K562 (cell line): ENCODE results near the gene SCN4A. TPM values are rescaled to one million over a fixed set of nuclear protein-coding genes. Genes with fewer than 3 reads are reported as not detected.

Experiments used
- ATAC-seq: fragments of 200-7000 bp; cut with Tn5 transposase; 3 replicates; pipeline ENCODE4 v1.9.1; 2020; ENCODE audit warnings: moderate library complexity
- BruUV-seq: library from RNA; stranded (reverse); fragments of 400-500 nt; replicated peaks from 2 replicates; lab custom pipeline; 2021; lab: Mats Ljungman, UMichigan
- CTCF ChIA-PET: fragments of 300-600 bp; formaldehyde crosslinking; extraction: SDS; loops from one replicate; lab custom pipeline; 2021; ENCODE audit warnings: low intra/inter-chr PET ratio; lab: Yijun Ruan, JAX
- POLR2A ChIA-PET: fragments of 300-600, 350-650 bp; sonication (Branson Sonifier 250); formaldehyde crosslinking; extraction: SDS; loops from one replicate; lab custom pipeline; 2021; ENCODE audit warnings: antibody characterized with exemption, inconsistent platforms; lab: Yijun Ruan, JAX
- DNase-seq, 4 experiments: peaks; one replicate each; pipeline versions ENCODE4 v3.0.0 to v3.0.0-alpha.2; 2011 to 2018; ENCODE audit warnings: low spot score in 3 of 4, mixed read lengths in 3 of 4; ENCODE audit errors: extremely low read depth in 1 of 4
- FAIRE-seq: peaks from 2 replicates; lab custom pipeline; 2011; peaks lifted over from hg19 to GRCh38; lab: Jason Lieb, UNC
- H2AFZ ChIP-seq: 2 replicates; pipeline ENCODE4 v1.6.0; 2011; ENCODE audit warnings: low read depth, low read length, control low read depth, inconsistent platforms
- H3K27ac ChIP-seq: fragments of 200-600 bp; 3 replicates; pipeline ENCODE4 v1.8.0; 2011; ENCODE audit warnings: low read depth, mild to moderate bottlenecking, control low read depth, inconsistent platforms, low read length, moderate library complexity, mixed read lengths; ENCODE audit errors: extremely low read depth
- H3K27me3 ChIP-seq, 2 experiments: fragments of 300-600 bp in 1 of 2; 2 replicates in 1 of 2; 3 replicates in 1 of 2; pipeline versions ENCODE4 v1.6.0 to v1.8.0; 2011; ENCODE audit warnings: inconsistent platforms in 2 of 2, low read length in 2 of 2, mild to moderate bottlenecking in 1 of 2, mixed read lengths in 1 of 2, moderate library complexity in 1 of 2; ENCODE audit not compliant: control insufficient read depth in 2 of 2, insufficient read depth in 2 of 2
- H3K36me3 ChIP-seq: fragments of 300-600 bp; 3 replicates; pipeline ENCODE4 v1.8.0; 2011; ENCODE audit warnings: mild to moderate bottlenecking, low read length, inconsistent platforms; ENCODE audit not compliant: control insufficient read depth, insufficient read depth
- H3K4me1 ChIP-seq, 2 experiments: fragments of 200-600 bp in 1 of 2; replicated peaks in 1 of 2; 2 replicates in 1 of 2; 3 replicates in 1 of 2; pipeline versions ENCODE4 v1.5.1 to v1.8.0; 2011; ENCODE audit warnings: inconsistent platforms in 2 of 2, low read length in 2 of 2, mild to moderate bottlenecking in 1 of 2, mixed read lengths in 1 of 2, moderate library complexity in 1 of 2; ENCODE audit not compliant: control insufficient read depth in 2 of 2, insufficient read depth in 2 of 2
- H3K4me2 ChIP-seq: 2 replicates; pipeline ENCODE4 v1.6.1; 2011; ENCODE audit warnings: low read length, control low read depth, inconsistent platforms, mixed read lengths; ENCODE audit not compliant: insufficient read depth
- H3K4me3 ChIP-seq: fragments of 200-600 bp; sonication (generic), shearing (Covaris generic); 2 replicates; pipeline ENCODE4 v1.5.1; 2016; ENCODE audit warnings: control low read depth, inconsistent platforms
- H3K79me2 ChIP-seq: fragments of 200-600 bp; 3 replicates; pipeline ENCODE4 v1.8.0; 2011; ENCODE audit warnings: low read length, inconsistent platforms; ENCODE audit not compliant: control insufficient read depth, insufficient read depth
- H3K9ac ChIP-seq, 2 experiments: 2 replicates each; pipeline versions ENCODE4 v1.6.0 to v1.6.1; 2011; ENCODE audit warnings: low read depth in 2 of 2, low read length in 2 of 2, control low read depth in 1 of 2, inconsistent platforms in 1 of 2, mild to moderate bottlenecking in 1 of 2, mixed read lengths in 1 of 2; ENCODE audit not compliant: insufficient read depth in 1 of 2
- H3K9me1 ChIP-seq: one replicate; pipeline ENCODE4 v1.6.0; 2011; ENCODE audit warnings: inconsistent platforms, mild to moderate bottlenecking, low read length, moderate library complexity; ENCODE audit not compliant: control insufficient read depth, insufficient read depth
- H3K9me3 ChIP-seq: replicated peaks from 2 replicates; pipeline ENCODE4 v1.5.1; 2011; ENCODE audit warnings: low read depth, low read length, inconsistent platforms; ENCODE audit not compliant: control insufficient read depth, insufficient read depth
- H4K20me1 ChIP-seq: replicated peaks from 2 replicates; pipeline ENCODE4 v1.6.1; 2011; ENCODE audit warnings: low read length, inconsistent platforms, mixed read lengths; ENCODE audit not compliant: control insufficient read depth, insufficient read depth
- CCNT2 ChIP-seq: IDR thresholded peaks from 2 replicates; pipeline ENCODE4 v1.6.1; 2011; ENCODE audit warnings: borderline replicate concordance, low read depth, mild to moderate bottlenecking, moderate library complexity, mixed read lengths, low read length; ENCODE audit not compliant: insufficient read length; ENCODE audit errors: extremely low read depth
- POLR2G ChIP-seq: fragments of 200-400 bp; formaldehyde crosslinking; IDR thresholded peaks from 2 replicates; pipeline ENCODE4 v1.6.1; 2017; ENCODE audit warnings: low read depth, mild to moderate bottlenecking, antibody characterized with exemption, low read length, moderate library complexity
- RBFOX2 ChIP-seq: fragments of 200-400 bp; formaldehyde crosslinking; IDR thresholded peaks from 2 replicates; pipeline ENCODE4 v1.6.1; 2017; ENCODE audit warnings: low read depth, mild to moderate bottlenecking, low read length, moderate library complexity
- SIRT6 ChIP-seq: IDR thresholded peaks from one replicate; pipeline ENCODE4 v1.6.1; 2012; ENCODE audit warnings: low read depth, mild to moderate bottlenecking, control low read depth, inconsistent platforms, low read length, moderate library complexity
- WGBS: fragments of 100-300 bp; shearing (Covaris generic); methylation state at CpG from one replicate; pipeline ENCODE4 v1.1.6; 2016; ENCODE audit warnings: low coverage, mixed read lengths; ENCODE audit not compliant: insufficient coverage; ENCODE audit errors: missing lambda C conversion rate; 5-methylcytosine and 5-hydroxymethylcytosine counted together
- in situ Hi-C: fragments of 300-500 bp; cut with MboI; formaldehyde crosslinking; loops from 4 replicates; pipeline ENCODE4 v1.15.0; 2018; ENCODE audit warnings: inconsistent platforms, mixed read lengths
- intact Hi-C: fragments of 100-400 bp; cut with micrococcal nuclease; formaldehyde crosslinking; loops from 2 replicates; pipeline ENCODE4 v1.14.2; 2022
- polyA plus RNA-seq, 8 experiments: library from polyadenylated mRNA; depleted of rRNA in 4 of 8; stranded (reverse) in 5 of 8; unstranded in 3 of 8; fragments of >200 nt; fragmentation: Nextera tagmentation in 2 of 8; fragmentation: Illumina TruSeq in 1 of 8; extraction: Ambion mirVana in 2 of 8; extraction: Trizol in 1 of 8; gene quantifications; 2 replicates each; pipeline versions ENCODE4 v1.2.1 to v1.2.3, GENCODE V29; 2011 to 2014; ENCODE audit warnings: inconsistent platforms in 1 of 8, missing spikeins in 1 of 8
- total RNA-seq, 7 experiments: library from RNA; depleted of rRNA in 6 of 7; stranded (reverse); fragments of >200 nt in 6 of 7; fragmentation: Illumina TruSeq in 2 of 7; extraction: Trizol in 2 of 7; gene quantifications; 2 replicates each; pipeline versions ENCODE4 v1.2.1 to v1.2.3, GENCODE V29; 2011 to 2021; ENCODE audit warnings: low replicate concordance in 1 of 7
- TF ChIP-seq, protein P1 (sequence below), 2 experiments: fragments of 450-650 bp; IDR thresholded peaks; 2 replicates each; pipeline ENCODE4 v1.6.1; 2016
- TF ChIP-seq, protein P2 (sequence below), 2 experiments: fragments of 150-350 bp in 1 of 2; IDR thresholded peaks; 2 replicates each; pipeline ENCODE4 v1.6.1; 2012 to 2016; ENCODE audit warnings: low read depth in 2 of 2, low read length in 2 of 2, mild to moderate bottlenecking in 1 of 2, moderate library complexity in 1 of 2

The SCN4A gene
- total and polyA plus RNA-seq, 9 of the 15 experiments (the other 6 are each of a cell fraction or from before 2014, with no cell fraction given) = 0.29 to 2.6 (median 1.4) TPM

DNA sequence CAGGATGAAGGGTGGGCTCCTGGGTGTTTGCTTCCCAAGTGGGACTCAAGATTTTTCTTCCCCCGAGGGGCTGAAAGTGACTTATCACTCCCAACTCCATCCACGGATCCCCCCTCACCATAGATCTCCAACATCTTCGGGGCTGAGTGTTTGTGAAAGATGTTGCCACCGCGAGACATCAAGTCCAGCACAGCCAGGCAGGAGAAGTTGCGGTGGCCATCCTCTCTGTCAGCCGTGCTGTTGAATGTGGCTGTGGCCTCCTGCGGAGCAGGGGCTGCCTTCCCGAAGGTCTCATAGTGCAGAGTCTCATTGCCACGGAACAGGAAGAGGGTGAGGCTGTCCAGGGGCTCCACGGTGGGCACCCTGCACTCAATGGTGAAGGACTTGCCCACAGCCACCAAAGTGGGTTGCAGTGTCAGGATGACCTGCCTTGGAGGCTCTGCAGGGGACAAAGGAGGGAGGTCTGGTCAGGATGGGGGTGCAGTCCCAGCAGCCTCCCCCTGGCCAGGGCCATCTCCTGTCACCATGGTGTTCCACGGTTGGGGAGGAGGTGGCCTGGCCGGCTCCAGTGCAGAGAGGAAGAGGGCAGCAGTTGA is 30.9 kb upstream of the SCN4A start:
- Histone ChIP-seq H3K4me3 (no peak overlapping the region), H3K27ac (no peak overlapping the region), H4K20me1 (no peaks in the 10 kb centered on the region), H3K9ac (peak overlapping the region in 1 of 2 experiments; percentile 64; a peak in 2 of 4 replicates), H3K9me1 (no peaks in the 10 kb centered on the region), H3K9me3 (no peaks in the 10 kb centered on the region), H3K79me2 (peaks cover 22% of the 10 kb centered on the region), H3K4me2 (no peak overlapping the region), H3K4me1 (peaks cover 19 to 75% of the 10 kb centered on the region in 2 experiments), H3K27me3 (no peaks in the 10 kb centered on the region), H2AFZ (no peak overlapping the region), H3K36me3 (peaks cover 31% of the 10 kb centered on the region)
- in situ Hi-C loops = no loop called here
- ATAC-seq (no peak), DNase-seq (peak in 2 of 4 experiments; percentile 9 to 19), FAIRE-seq (no peak)
- 81% methylated on average over 13 of the region's 13 CpGs for WGBS
- no TSS peak for BruUV-seq
- TF ChIP-seq SIRT6 = no peak
- peak; percentile 24; the same call in 1 of the 2 replicates for TF ChIP-seq RBFOX2
- CTCF ChIA-PET = no interaction called here
- intact Hi-C loops = no loop called here
- POLR2A ChIA-PET = interaction anchor here (0.8 to 1.4 kb wide), 2 partner anchors 13 to 27 kb away, joined by 4 read pairs; no protein-coding TSS in a partner anchor

DNA sequence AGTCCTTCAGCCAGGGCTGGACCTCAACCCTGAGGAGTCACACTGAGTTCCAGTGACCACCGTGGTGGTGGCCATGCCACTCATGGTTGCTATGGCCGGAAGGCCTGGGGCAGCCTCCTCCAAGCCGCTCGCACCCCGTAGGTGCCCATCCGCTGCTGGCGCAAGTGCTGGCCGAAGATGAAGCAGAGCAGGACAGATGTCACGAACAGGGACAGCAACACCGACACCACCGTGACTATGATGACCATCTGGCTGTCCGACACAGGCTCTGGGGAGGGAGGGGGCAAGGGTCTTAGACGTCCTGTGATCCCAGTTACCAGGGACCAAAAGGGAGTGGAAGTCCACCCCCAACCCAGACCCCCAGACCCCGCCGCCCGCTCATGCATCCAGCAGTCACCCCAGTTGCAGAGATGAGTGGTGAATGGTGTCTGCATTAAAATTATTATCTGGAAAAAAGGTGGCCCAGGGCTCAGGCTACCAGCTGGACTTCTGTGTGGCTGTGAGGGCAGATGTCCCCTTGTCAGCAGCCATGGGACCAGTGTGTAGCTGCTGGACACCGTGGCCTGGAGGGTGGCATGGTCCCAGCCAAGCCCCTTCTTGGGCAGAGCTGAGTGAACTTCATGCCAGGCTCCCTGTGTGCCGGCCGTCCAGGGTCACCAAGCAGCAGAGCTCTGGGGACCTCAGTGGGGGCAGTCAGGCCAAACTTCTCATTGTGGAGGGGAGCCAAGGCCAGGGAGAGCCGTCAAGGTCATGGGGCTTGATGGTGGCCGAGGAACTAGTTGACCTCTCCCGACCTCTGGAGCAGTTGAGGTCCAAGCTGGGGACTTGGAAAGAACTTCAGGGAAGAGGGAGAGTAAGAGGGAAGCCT is 30.2 kb upstream of the SCN4A start:
- no peaks in the 10 kb centered on the region for H3K9me1 ChIP-seq
- in situ Hi-C loops = no loop called here
- TF ChIP-seq CCNT2 (no peak), RBFOX2 (peak; percentile 31), POLR2G (peak; percentile 27; the same call in 1 of the 2 replicates)
- TF ChIP-seq, protein P1, sequence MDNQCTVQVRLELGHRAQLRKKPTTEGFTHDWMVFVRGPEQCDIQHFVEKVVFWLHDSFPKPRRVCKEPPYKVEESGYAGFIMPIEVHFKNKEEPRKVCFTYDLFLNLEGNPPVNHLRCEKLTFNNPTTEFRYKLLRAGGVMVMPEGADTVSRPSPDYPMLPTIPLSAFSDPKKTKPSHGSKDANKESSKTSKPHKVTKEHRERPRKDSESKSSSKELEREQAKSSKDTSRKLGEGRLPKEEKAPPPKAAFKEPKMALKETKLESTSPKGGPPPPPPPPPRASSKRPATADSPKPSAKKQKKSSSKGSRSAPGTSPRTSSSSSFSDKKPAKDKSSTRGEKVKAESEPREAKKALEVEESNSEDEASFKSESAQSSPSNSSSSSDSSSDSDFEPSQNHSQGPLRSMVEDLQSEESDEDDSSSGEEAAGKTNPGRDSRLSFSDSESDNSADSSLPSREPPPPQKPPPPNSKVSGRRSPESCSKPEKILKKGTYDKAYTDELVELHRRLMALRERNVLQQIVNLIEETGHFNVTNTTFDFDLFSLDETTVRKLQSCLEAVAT (IDR thresholded peaks at IDR 0.05) = no peak
- TF ChIP-seq, protein P2, sequence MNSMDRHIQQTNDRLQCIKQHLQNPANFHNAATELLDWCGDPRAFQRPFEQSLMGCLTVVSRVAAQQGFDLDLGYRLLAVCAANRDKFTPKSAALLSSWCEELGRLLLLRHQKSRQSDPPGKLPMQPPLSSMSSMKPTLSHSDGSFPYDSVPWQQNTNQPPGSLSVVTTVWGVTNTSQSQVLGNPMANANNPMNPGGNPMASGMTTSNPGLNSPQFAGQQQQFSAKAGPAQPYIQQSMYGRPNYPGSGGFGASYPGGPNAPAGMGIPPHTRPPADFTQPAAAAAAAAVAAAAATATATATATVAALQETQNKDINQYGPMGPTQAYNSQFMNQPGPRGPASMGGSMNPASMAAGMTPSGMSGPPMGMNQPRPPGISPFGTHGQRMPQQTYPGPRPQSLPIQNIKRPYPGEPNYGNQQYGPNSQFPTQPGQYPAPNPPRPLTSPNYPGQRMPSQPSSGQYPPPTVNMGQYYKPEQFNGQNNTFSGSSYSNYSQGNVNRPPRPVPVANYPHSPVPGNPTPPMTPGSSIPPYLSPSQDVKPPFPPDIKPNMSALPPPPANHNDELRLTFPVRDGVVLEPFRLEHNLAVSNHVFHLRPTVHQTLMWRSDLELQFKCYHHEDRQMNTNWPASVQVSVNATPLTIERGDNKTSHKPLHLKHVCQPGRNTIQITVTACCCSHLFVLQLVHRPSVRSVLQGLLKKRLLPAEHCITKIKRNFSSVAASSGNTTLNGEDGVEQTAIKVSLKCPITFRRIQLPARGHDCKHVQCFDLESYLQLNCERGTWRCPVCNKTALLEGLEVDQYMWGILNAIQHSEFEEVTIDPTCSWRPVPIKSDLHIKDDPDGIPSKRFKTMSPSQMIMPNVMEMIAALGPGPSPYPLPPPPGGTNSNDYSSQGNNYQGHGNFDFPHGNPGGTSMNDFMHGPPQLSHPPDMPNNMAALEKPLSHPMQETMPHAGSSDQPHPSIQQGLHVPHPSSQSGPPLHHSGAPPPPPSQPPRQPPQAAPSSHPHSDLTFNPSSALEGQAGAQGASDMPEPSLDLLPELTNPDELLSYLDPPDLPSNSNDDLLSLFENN (IDR thresholded peaks at IDR 0.05; ENCODE audit: low read depth in 2 of 2, low read length in 2 of 2) = no peak
- DNase-seq (peak in 2 of 4 experiments; percentile 6 to 11), ATAC-seq (no peak), FAIRE-seq (no peak)
- H3K9me3 ChIP-seq = no peaks in the 10 kb centered on the region
- intact Hi-C loops = no loop called here
- POLR2A ChIA-PET = interaction anchor here (0.8 to 1.4 kb wide), 3 partner anchors 14 to 127 kb away, joined by 3 to 4 read pairs (median 4); partner anchors contain the start of gene ERN1
- peaks cover 18 to 76% of the 10 kb centered on the region in 2 experiments for H3K4me1 ChIP-seq
- no peak overlapping the region for H2AFZ ChIP-seq
- peak overlapping the region in 1 of 2 experiments; percentile 26; a peak in 1 of 4 replicates for H3K9ac ChIP-seq
- no TSS peak for BruUV-seq
- WGBS = 93% methylated on average over 20 of the region's 22 CpGs
- H3K4me3 ChIP-seq = no peak overlapping the region
- no peak overlapping the region for H3K27ac ChIP-seq
- CTCF ChIA-PET = no interaction called here
- peaks cover 22% of the 10 kb centered on the region for H3K79me2 ChIP-seq
- no peaks in the 10 kb centered on the region for H4K20me1 ChIP-seq
- H3K36me3 ChIP-seq = peaks cover 31% of the 10 kb centered on the region
- no peak overlapping the region for H3K4me2 ChIP-seq
- no peaks in the 10 kb centered on the region for H3K27me3 ChIP-seq
